22Rv1 (cell line): ENCODE data around the gene ABHD14A.

Source experiments
- ZFX ChIP-seq: fragments of 450-650 bp; IDR thresholded peaks from 2 replicates; pipeline ENCODE4 v1.6.1; 2017; ENCODE audit warnings: antibody characterized with exemption, borderline replicate concordance
- TF ChIP-seq, protein P1 (sequence below): fragments of 450-650 bp; IDR thresholded peaks from 2 replicates; pipeline ENCODE4 v1.5.1; 2017; ENCODE audit warnings: mild to moderate bottlenecking

DNA sequence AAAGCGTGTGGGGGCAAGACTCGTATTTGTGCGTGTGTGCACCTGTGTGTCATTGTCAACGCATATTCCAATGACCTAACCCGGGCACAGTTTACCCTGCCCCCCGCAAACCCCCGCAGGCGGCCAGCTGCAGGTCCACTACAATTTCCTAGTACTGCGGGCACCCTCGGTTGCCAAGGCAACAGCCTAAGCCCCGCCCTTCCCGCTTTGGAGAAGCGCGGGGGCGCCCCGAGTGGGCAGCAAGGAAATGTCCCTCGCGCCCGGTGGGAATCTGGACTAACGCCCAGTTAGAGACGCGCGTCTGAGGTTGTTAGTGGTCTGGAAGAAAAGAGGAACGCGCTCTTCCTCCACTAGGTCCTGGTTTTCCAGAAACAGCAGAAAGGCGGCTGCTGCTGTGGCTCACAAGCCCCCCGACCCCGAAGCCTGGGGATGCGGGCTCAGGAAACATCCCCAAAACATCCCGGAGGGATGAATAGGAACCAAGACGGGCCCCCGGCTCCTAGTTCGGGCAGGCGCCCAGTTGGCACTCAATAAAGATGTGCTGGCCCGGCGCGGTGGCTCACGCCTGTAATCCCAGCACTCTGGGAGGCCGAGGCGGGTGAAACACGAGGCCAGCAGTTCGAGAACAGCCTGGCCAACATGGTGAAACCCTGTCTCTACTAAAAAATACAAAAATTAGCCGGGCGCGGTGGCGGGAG is 1.1 kb downstream of the ABHD14A start:
- TF ChIP-seq, protein P1, sequence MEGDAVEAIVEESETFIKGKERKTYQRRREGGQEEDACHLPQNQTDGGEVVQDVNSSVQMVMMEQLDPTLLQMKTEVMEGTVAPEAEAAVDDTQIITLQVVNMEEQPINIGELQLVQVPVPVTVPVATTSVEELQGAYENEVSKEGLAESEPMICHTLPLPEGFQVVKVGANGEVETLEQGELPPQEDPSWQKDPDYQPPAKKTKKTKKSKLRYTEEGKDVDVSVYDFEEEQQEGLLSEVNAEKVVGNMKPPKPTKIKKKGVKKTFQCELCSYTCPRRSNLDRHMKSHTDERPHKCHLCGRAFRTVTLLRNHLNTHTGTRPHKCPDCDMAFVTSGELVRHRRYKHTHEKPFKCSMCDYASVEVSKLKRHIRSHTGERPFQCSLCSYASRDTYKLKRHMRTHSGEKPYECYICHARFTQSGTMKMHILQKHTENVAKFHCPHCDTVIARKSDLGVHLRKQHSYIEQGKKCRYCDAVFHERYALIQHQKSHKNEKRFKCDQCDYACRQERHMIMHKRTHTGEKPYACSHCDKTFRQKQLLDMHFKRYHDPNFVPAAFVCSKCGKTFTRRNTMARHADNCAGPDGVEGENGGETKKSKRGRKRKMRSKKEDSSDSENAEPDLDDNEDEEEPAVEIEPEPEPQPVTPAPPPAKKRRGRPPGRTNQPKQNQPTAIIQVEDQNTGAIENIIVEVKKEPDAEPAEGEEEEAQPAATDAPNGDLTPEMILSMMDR, result no peak
- TF ChIP-seq ZFX, result no peak
